Fibroblast of skin of left quadriceps (primary cell): ENCODE measurements around the gene RBM43.

Experiments
- DNase-seq, 2 experiments: peaks; one replicate each; pipeline ENCODE4 v3.0.0-alpha.2; 2013; ENCODE audit warnings: low read depth in 2 of 2

The RBM43 gene

DNA sequence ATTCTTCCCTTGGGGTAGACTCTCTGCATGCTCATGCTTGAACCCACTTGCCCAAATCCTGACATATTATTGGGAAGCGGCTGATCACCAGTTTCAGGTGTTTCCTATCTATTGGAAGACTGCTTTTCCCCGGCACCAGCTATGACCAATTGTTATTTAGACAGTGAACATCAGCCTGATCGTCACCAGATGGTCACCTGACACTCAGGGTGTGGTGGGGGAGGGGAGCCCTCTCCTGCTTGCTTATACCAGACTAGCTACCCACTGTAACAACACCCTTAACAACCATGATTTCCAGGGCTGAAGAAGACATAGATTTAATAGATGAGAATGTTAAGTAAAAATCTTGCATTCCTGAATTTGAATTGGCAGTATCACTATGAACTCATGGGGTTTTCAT is 44.3 kb downstream of the RBM43 start:
- DNase-seq: no peak

DNA sequence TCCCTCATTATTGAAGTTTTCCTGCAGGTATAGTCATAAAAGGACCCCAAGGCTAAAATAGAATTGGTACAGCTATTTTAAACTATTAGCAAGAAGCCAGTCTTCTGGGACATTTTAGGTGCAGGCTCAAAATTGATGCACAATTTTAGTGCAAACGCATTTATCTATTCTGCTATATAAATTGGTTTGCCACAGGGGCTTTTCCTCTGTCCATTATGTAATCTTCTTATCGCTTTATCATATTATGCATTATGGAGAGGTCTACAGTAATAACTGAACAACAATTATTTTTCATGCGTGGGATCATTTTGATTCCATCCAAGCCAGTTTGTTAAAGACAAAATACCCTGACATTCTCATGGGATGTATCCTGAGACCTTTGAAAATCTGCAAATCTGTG is 54.6 kb downstream of the RBM43 start:
- DNase-seq: no peak

DNA sequence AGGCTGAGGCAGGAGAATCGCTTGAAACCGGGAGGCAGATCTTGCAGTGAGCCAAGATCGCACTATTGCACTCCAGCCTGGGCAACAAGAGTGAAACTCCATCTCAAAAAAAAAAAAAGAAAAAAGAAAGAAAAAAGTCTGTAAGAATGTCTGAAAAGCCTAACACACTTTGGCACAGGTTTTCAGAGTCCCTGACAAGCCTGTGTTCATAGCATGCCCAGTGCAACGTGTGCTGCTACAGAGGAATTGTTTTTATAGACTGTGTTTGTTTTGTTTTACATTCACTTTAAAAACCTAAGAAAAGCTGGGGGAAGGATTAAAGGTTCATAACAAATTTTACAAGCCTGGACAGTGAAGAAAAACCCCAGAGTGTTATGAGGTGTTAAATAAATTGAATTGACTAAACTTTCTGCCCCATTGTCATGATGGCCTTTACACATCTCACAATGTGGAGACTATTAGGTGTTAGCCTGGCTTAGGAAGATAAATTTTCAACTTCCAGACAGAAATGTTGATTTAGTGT is 55.2 kb downstream of the RBM43 start:
- DNase-seq: no peak

DNA sequence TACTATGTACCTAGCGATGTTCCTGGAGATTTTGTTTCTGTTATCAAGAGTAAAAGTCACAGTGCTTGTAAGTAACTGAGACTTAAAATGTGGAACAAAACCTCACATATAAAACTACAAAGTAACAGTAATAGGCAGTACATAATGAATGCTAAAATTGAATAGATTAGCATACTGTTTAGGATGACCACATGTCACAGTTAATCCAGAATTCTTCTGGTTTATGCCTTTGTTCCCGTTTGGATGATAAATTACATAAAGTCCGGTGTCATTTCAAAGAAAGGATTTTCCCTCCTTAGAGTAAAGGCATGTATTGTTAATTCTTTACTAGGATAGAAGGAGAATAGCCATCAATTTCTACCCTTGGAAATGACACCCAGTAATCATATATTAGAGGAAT is 56.1 kb downstream of the RBM43 start:
- no peak for DNase-seq

DNA sequence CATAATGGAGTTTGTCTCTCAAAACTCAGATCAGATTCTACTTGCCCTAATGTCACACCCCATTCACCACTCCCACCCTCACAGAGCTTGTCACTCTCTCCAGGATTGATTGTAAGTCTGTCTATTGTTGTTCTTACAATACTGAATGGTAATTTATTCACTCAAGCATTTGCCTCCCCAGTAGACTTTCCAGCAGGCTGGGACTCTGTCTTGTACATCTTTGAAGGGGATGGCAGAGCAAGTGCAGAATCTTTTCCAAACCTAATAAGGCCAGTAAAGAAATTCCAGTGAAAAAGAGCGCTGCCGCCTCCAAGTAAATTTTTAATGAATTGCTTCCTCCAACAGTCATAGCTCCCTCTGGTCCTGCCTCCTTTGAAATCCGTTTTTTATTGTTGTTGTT is 56.9 kb downstream of the RBM43 start:
- no peak for DNase-seq

DNA sequence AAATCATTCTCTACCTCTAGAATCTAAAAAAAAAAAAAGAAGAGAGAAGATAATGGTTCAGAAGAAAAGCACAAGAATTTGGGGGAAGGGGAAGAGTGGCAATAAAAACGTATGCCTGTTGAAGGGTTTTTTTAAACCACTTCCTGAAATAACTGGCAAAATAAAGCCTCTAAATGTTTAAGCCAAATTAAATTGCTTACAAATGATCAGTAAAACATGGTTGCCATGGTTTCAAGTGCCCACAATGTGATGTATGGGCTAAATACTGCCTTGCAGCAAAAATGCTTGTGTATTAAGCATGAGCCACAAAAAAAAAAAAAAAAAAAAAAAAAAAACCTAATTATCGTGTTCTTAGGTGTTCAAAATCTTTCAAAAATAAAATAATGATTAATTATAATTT is 60.8 kb downstream of the RBM43 start:
- DNase-seq: no peak

DNA sequence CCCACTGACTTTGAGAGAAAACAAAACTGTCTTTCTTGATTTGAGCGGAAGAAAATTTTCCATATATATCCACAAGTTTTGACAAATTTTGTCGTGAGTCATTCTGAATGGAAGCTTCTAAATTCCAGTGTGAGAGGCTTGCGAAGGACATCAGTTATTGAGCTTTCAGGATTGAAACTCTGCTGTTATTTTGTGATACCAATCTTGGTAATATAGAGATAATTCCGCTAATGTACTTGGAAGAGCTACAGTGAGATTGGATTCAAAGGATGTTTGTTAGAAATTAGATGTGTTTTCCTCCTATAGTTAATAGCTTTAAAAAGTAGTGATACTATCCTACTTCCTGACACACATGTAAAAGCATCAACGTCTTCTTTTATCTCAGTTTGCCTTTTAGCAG is 61.4 kb downstream of the RBM43 start:
- DNase-seq: no peak

DNA sequence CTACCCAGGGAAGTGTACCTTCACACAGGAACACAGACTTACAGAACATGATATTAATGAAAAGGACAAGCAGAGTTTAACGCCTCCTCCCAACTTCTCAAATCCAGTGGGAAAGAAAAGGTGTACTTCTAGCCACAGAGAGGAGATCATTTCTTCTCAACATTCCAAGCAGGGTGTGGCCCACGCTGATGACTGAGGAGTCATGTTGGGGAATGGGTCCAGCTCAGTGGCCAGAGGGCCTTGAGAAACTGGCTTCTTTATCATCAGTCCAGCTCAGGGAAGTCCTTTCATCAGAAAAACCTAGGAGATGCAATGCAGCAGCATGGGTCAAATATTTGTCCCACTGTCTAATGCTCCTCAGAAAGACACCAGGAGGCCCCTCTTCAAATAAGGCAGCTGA is 63.0 kb downstream of the RBM43 start:
- DNase-seq: no peak
